Measurements from ENCODE around the gene ATIC.

The ATIC gene

DNA sequence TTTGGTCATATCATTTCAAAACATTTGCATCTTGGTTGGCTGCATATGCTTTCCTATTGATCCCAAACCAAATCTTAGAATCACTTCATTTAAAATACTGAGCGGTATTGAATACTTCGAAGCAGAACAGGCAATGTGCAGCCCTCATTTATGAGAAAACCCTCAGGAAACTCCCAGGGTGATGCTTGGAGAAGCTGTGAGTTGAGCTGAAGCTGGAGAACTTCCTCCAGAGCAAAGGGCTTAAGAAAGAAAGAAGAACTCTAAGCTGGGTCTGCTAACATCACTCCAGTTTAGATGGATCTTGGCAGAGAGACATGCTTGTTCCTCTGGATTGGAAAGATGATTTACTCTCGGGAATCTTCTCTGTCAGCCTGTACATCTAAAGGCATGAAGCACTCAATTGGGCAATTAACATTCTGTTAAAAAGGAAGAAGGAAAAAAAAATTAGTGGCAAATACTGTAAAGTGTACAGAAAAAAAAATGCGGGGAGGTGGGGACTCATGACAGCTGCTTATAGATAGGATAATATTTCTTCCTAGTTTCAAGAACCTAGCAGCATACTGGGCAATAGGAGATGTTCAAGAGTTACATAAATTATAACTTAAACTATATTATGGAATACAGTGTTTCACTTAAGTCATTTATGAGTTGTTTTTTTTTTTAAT, 49.5 kb downstream of the ATIC start:
- no peak for DNase-seq (ENCODE audit: low read depth)

DNA sequence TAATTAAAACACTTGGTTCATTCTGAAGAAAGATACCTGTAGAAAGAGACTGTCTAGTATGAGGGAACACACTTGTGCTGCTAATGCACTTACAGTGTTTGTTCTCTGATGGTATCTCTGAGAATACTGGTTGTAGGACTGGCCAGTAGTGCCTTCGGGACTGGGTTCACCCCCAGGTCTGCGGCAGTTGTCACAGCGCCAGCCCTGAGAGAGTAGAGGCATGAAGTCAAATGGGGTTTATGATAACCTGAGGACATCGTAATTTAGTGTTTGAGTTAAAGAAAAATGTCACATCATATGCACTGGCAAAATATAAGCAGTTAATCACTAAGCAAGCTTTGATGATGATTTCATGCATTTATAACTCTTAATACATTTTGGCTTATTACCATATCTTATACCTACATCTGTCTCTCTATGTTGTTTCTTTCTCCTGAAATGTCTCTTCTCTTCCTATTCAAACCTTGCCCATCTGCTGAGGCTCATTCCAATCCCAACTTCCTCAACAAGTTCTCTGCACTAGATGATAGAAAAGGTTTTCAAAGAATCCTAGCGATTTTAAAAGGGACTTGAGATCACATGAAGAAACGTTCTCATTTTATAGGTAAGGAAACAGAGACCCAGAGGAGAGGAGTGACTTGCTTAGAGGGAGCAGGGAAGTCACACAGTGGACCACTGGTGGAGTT, 50.2 kb downstream of the ATIC start:
- no peak for DNase-seq (ENCODE audit: low read depth)

DNA sequence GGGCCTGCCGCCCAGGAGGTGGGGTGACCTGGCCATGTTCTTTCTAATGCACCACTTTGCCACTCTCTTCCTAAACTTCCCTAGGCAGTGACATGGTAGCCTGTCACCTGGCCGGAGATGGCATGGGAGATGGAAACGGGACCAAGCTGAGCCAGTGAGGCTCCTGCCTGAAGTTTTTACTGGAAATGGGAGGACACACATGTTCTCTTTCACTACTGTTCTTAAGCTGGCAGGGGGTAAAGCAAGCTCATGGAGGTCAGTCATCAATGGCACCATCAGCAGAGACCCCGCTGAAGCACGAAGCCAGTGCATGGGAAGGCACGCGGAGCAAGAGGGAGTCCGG, 50.7 kb downstream of the ATIC start:
- DNase-seq (ENCODE audit: low read depth), result no peak

DNA sequence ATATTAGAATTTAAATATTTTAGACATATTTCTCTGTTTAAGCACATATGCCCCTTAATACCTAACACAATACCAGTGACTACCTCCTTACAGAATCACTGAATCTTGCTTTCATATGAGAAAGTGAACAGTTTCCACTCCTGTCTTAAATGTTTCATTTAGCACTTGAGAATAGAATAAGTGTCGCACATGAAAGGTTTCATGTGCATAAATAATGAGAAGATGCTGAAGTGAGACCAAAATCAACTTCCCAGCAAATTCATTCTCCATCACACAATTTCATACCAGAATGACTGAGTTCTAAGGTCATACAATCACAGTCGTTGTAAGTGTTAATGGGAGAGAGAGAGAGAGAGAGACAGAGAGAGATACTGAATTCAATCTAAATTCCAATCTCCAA, 51.2 kb downstream of the ATIC start:
- DNase-seq (ENCODE audit: low read depth), result no peak

DNA sequence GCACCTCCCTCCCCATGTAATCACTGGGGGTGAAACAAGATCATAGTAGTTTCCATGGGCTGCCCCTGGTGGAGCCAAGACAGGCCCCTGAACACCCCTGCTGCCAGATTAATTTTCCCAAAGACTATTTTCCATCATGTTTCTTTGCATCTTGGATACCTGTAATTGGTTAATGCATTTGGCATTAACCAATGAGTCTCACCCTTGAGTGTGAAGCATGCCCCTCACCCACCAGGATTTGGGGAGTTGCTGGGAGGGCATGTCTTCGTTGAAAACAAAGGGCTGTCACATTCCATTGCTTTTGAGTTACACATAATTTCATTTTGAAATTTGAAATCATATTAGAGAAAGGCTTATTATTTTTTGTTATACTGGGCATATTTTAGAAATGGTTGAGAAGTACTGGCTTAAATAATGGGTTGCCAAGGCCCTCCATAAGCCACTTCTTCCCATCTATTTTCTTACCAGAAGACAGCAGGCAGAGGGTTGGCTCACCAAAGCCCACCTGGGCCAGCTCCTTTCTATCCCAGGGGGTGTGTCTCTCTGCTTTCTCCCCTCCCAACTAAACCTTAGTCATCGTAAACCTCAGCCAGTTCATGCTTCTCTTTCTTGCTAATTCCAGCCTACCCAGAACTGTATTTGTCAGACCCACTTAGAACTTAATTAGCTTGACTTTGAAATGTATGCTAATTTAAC, 51.8 kb downstream of the ATIC start:
- no peak for DNase-seq (ENCODE audit: low read depth)

DNA sequence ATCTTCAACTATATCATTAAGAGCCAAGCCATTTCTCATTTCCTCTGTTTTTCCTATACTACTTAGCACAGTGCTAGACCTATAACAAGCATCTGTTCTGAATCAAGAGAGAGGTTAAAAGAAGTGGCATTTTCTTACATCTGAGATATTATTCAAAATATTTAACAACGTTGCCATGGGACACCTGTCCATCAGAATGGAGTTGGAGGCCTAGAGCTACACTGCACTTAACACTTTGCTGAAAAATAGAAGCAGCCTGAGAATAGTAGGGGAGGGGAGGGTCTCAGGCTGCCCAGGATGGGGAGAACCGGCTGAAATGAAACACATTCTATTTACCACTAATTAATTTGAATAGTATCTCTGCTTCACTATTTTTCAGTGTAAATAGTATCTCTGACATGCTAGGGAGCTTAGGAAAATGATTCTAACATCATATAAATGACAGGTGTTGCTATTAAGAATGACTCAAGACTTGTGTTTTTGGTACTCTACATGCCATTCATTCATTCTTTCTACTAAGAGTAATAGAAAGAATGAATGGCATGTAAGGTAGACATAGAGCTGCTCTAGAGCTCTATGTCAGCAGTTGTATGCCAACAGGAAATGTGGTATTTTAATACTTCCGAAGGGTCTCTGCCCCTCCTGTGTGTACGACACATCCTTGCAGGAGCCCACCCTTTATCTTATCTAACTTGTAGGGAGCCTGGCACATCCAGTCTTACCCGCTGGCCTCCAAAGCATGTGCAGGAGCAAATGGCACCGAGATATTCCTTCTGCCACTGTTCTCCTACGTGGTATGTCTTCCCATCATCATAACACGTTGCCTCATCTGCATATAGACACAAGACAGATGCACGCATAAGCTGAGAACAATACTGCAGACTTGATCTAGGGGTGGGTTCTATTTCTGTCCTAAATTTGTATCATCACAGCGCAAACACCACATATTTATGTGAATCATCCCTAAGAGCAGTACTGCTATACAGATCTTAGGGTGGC, 52.6 kb downstream of the ATIC start:
- DNase-seq (ENCODE audit: low read depth), result no peak

DNA sequence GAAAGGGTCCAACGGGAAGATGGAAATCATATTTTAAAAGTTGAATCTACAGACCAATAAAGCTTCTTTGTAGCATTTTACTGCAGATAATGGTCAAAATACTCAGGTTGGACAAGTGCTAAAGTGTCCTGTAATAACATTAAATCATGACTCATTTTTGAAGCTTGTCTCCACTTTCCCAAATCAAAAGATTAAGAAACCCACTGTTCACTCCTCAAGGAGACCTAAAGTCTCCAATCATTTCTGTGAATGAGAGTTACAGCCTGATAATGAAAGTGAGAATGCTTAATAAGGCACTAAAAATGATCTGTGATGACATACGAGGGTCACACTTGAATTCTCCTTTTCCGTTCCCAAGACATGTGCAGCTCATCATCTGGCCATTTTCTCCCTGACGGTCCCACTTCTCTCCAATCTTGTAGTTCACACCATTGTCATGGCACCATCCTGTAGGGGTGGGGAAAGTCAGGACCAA, 53.4 kb downstream of the ATIC start:
- DNase-seq (ENCODE audit: low read depth), result no peak

DNA sequence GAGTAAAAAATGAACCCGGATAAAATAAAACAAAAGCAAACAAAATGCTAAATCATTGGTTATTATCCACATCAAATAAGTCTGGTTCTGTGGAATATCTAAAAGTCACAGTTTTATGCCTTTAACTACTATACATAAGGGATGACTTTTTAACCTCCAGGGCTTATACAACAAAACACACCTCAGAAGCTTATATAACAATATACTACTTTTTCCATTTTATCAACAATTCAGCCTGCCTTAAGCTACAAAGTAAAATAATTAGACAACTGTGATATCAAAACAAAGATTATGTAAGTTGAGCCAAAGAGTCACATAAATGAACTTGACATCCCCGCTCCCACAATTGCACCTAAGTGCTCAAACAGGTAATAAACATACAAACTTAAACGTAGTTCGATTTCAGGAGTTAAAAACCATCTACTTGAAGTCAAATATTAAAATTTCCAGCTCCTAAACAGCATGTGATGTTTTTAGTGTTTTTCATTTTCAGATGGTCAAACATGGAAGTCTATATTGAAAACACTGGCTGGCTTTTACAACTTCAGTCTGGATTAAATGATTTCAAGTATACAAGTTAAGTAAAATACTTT, 54.7 kb downstream of the ATIC start:
- DNase-seq (ENCODE audit: low read depth), result no peak

DNA sequence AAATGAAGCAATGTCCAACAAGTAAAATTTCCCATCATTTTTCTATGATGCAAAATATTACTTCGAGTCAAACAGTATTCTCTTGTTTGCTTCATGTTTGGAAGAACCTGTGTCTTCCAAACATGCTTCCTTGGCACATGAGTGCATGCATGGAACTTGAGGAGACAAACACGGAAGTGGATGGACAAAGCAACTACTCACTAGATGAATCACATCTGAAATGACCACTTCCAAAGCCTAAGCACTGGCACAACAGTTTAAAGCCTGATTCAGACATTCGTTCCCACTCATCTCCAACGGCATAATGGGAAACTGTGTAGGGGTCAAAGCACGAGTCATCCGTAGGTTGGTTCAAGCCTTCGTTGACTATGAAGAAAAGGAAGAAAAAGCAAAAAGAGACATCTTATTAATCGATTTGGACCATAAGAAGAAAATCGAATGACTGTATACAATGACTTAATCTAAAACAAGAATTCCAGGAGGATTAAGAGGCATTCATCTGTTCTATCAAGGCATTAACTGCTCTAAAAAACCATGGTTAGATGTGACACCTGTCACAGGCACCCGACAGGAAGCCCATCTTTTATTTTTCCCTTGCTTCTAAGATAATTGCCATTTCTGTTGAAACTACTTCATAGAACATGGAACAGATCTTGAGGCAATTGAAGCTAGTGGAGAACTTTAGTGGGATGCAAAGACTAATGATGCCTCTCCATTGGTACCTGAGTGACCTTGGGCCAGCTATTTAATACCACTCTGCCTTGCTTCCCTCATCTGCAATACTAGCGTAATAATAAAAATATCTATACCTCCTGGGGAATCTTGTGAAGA, 56.0 kb downstream of the ATIC start:
- no peak for DNase-seq (ENCODE audit: low read depth)

DNA sequence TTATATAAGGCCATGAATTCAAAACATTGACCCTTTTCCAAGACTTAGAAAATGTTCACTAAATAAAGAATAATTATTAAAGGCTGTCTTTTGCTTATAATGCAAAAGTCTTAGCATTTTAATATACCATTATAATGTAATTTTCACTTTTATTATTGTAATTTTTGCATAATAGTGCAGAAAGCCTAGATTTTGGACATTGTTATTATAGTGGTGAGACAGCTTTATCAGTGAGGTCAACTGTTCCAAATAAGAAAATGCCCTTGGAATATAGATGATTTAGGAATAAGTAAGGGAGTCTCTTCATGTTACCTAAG, 56.6 kb downstream of the ATIC start:
- DNase-seq (ENCODE audit: low read depth), result no peak

DNA sequence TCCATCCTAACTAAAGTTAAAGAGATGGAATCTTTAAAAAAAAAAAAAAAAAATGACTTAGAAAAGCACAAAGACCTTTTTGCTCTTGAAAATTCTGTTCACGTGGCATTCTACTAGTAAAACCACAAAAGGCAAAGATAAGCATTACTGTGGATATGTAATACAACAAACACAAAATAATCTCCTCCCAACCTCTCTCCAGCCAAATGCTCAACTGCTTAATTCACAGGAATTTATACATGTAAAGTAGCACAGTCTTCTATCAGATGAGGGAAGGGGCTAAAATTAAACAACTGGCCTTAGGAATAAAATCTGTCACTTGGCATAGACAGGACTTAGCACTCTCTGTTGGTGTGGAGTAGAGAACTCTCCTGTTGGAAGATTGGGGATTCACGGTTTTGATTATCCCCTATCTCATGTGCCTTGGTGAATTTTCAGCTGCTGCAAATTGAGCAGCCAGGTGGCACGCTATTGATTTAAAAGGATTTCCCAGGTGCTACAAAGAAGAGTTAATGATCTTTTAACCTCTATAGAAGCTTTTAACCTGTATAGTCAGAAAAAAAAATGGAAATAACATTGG, 57.4 kb downstream of the ATIC start:
- no peak for DNase-seq (ENCODE audit: low read depth)

DNA sequence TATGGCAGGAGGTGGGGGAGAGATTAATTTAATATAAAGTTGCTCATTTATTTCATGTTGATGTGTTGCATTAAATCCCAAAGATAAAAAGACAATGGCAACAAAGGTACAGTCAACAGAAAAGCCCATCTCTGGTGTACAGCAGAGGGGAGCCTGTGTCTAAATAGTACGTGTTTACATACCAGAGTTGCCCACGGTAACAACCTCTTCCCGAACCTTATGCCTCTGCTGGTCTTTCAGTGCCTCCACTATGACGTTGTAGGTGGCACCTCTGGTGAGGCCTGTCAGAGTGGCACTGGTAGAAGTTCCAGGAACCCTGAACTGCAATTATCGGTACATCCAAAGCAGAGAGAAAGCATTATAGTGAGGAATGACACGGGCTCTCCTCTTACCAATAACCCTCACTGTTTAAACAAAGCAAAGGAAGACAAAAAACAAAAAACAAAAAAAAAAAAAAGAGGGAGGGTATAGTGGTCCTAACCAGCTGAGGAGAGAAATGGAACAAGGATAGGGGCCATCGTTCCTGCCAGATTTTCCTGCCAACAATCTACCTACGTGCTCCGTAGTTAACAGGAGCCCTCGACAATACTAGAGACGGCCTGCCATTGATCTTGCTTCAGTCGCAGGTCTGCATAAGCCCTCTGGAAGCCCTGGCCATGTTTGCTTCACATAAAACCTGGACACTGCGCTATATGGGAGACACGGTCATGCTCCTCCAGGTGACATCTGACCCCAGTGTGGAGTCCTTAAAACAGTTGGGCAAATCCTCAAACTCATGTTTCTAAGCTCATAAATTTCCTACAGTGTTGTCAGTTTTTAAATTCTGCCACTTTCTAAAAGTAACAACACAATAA, 58.5 kb downstream of the ATIC start:
- no peak for DNase-seq (ENCODE audit: low read depth)

DNA sequence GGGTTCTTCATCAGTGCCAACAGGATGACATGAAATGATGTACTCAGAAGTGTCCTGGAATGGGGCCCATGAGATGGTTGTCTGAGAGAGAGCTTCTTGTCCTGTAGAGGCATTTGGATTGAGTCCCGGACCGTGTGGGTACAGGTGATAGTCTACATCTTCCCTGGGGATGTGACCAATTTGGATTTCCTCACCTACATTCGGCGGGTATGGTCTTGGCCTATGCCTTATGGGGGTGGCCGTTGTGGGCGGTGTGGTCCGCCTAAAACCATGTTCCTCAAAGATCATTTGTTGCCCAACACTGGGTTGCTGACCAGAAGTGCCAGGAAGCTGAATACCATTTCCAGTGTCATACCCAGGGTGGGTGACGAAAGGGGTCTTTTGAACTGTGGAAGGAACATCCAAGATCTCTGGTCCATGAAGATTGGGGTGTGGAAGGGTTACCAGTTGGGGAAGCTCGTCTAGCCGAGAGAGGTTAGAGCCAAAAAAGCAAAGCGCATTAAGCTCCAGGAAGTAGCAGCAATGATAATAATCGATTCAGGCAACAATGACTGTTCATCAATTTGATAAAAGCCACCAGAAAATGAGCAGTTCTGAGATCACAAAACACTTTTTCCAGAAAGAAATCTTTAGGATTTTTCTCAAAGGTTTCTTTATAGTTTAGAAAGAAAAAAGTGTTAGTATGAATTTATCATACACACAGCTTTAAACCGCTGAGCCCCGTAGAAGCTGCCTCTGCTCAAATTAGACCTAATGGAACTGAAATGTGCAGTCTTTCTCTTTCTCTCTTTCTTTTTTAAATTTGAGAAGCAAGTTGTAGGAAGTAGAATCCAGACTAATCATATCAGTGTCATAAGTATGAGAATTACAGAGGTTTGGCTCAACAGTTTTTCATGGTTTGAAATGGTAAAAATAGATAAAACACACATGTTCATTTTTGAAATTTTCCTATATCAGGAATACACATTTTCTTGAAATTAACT, 60.3 kb downstream of the ATIC start:
- DNase-seq (ENCODE audit: low read depth), result no peak

DNA sequence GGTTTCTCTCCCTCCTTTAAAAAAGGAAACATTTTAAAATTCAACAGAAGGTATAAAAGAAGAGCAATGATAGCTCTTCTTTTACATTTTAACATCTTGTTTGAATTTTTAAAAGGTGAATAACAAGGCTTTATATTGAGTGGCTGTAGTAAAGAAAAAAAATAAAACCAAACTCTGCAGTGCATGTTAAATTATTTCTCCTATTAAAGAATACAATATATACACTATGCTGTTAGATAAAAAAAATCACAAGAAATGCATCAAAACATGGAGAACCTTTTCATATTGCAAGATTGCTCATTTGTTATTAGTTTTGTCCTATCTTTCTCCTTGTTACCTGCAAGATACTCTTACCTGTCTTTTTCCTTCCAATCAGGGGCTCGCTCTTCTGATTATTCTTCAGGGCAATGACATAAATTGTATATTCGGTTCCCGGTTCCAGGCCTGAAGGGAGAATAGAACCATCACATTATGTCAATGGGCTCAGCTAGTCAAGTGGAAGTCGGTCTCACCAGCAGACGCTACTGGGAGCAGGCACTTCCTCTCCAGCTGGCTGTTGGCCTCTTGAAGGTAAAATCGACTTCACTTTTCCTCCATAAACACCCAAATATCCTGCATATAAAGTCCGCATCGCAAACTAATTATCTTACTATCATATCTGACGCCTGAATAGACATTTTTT, 61.2 kb downstream of the ATIC start:
- no peak for DNase-seq (ENCODE audit: low read depth)

DNA sequence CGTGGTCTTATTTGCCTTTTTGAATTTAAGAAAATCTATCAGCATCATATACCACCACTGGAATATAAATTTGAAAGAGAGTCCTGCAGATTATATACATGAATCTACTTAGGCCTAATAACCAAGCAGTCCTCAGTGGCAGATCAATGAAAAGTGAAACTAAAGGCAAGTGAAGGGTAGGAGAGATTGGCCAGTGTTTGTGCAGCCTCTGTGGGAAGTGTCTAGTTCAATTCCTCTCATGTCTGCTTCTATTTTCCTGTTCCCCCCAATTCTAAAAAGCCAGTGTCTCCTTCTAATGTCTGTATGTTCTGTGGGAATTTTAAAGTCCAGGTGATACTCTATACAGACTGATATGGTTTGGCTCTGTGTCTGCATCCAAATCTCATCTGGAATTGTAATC, 62.1 kb downstream of the ATIC start:
- no peak for DNase-seq (ENCODE audit: low read depth)

DNA sequence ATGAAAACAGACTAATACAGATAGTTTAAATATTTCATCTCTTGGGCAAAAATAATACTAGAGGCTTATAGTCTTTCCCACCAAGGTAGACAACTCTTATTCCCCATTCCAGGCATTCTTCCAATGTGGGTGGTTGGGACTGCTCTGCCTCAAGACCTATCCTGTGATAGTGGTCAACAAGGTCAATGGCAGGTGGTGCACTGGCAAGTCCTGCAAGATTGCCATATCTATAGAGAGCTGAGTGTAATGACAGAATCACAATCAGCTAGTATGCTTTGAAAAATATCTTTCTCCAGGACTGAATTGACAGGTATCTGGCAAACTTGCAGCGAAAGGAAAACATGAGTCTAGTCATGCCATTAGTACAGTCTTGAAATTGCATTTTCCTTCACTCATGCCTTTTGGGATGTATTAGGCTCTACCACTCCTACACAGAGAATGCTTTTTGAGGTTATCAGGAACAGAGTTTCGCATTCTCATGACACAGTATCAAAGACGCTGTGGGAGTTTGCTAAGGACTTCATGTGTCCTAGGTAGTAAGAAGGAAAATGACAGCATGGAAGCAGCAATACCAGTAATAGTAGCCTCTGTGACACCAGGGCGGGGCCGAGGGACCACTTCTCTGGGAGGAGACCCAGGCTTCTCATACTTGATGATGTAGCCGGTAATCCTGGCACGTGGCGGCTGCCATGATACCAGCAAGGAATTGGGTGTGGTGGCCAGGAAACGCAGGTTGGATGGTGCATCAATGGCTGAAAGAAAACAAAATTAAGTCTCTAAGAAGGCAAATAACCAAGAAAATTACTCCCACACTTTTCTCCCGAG, 63.0 kb downstream of the ATIC start:
- DNase-seq (ENCODE audit: low read depth), result no peak

DNA sequence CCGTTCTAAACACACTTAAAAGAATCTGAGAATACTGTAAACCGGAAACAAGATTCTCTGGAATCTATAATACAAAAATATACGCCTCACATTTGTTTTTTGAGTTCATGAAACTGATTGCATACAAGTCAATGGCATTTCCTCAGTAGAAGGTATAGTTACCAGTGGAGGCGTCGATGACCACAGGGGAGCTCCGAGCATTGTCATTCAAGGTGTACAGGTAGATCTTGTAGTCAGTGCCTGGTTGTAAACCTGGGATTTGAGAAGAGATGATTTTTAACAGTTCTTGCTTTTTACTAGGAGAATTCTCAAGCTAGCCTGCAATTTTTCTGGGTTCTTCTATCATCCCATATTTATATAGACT, 63.6 kb downstream of the ATIC start:
- DNase-seq (ENCODE audit: low read depth), result no peak

All from non-pigmented ciliary epithelial cell (primary cell).